G401 (cell line): ENCODE data around the gene SARS2. TPM values are rescaled to one million over a fixed set of nuclear protein-coding genes. Genes with fewer than 3 reads are reported as not detected.
"Not testable (repeated sequence)": the region's sequence is repeated elsewhere in the genome, so short reads cannot be mapped to it uniquely, and the experiment has no call there.

Source experiments
- DNase-seq: peaks from one replicate; pipeline ENCODE4 v3.0.0-alpha.2; 2015; ENCODE audit warnings: low spot score
- in situ Hi-C: cut with HindIII; loops from 2 replicates; pipeline ENCODE4 v1.10.0; 2016; ENCODE audit warnings: low sequenced_read_pairs, mixed read lengths
- total RNA-seq: library from RNA; depleted of rRNA; stranded (reverse); fragments of >200 nt; shearing (Covaris generic); gene quantifications from 2 replicates; pipeline ENCODE4 v1.2.3, GENCODE V29; 2014

SARS2 gene
- total RNA-seq, 1 experiment from 2014 or later, result 43.0 TPM

DNA sequence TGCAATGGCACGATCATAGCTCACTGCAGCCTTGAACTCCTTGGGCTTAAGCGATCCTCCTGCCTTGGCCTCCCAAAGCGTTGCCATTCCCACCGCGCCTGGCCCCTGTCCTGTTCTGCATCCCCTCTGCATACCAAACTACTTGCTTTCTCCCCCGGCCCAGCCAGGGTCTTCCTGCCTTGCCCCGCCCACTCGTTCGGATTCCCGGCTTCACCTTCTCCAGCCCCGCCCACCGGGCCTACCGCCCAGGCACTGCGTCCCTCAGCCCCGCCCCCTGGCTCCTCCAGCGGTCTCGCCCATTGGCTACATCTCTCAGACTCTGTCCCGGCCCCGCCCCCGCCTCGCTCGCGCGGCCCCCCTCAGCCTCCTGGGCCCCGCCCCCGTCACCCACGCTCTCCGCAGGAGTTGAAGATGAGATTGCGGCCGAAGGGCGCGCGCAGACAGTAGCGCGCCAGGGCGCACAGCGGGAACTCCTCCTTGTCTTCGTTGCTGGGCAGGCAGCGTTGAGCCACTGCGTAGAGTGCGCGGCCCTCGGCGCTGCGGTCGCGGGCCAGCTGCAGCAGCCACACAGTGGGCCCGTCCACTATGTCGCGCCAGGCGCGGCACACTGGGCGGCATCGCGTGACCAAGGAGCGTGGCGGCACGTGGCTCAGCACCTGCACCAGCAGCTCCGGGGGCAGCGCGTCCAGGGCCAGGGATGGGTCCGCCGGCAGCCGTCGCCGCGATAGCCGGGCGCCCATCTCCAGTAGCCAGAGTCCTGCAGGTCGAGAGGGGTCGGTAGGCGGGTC lies 19.2 kb upstream of the SARS2 start:
- in situ Hi-C loops, result no loop called here
- peak; percentile 88 for DNase-seq

DNA sequence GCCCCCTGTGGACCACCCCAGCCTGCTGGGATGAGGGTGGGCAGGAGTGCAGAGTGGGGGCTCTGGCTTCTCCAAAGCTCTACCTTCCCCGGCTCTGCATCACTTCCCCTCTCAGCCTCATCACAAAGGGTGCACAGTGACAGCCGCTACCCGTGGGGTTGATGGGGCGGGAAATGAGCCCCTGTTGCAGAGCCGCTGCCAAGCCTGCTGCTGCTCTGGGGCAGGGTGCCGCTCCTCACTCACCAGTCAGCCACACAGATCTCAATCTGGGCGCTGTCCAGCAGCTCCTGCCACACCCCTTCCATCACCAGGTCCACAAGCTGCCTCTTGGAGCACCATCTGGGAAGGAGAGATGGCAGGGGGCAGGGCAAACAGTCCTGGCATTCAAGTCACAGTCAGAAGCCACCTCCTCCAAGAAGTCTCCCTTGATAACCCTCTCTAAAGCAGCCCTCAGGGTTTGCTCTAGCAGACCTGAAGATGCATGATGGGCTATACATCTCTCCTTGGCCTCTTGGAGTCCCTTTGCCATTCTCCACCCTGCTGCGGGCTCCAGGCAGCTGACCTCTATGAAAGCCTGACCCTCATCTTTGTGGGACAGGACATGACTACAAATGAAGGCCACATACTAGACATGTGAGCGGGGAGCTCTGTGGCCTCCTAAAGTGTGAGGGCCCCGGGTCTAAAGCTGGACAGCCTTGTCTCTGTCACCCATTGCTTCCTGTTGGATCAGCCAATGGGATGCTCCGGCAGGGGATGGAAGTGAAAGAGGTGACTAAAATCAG lies 15.9 kb upstream of the SARS2 start:
- no peak for DNase-seq
- in situ Hi-C loops, result no loop called here

DNA sequence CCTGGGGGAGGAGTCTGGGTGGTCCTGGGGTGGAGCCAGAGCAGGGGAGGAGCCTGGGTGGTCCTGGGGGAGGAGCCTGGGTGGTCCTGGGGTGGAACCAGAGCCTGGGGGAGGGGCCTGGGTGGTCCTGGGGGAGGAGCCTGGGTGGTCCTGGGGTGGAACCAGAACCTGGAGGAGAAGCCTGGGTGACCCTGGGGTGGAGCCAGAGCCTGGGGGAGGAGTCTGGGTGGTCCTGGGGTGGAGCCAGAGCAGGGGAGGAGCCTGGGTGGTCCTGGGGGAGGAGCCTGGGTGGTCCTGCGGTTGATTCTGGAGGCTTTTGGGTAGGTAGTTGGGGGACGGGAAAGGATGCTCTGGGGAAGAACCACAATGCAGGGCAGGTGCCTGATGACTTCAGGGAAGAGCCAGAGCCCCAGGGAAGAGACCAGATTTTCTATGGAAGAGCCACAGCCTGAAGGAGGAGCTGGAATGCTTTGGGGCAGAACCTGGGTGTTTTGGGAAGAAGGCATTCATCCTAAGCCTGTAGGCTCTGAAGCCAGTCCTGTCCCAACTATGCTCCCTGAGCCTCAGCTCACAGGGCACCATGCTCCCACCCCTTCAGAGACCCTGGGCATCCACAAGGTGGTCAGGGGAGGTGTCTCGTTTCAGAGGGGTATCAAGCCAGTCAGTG lies 15.1 kb upstream of the SARS2 start:
- DNase-seq, result no peak
- in situ Hi-C loops, result no loop called here

DNA sequence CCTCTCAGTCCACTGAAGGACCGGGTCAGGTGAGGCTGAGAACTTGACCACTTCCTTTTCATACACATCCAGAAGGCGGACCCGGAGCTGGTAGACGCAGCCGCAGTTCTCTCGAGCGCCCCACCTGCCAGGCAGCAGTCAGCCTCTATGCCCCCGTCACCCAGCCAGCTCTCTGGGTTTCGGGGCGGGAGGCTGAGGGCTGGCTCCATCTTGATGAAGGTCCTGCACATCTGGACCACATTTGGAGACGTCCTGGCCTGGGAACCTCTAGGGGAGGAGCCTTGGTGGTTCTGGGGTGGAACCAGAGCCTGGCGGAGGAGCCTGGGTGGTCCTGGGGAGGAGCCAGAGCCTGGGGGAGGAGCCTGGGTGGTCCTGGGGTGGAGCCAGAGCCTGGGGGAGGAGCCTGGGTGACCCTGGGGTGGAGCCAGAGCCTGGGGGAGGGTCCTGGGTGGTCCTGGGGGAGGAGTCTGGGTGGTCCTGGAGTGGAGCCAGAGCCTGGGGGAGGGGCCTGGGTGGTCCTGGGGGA lies 14.5 kb upstream of the SARS2 start:
- in situ Hi-C loops, result no loop called here
- DNase-seq, result no peak

DNA sequence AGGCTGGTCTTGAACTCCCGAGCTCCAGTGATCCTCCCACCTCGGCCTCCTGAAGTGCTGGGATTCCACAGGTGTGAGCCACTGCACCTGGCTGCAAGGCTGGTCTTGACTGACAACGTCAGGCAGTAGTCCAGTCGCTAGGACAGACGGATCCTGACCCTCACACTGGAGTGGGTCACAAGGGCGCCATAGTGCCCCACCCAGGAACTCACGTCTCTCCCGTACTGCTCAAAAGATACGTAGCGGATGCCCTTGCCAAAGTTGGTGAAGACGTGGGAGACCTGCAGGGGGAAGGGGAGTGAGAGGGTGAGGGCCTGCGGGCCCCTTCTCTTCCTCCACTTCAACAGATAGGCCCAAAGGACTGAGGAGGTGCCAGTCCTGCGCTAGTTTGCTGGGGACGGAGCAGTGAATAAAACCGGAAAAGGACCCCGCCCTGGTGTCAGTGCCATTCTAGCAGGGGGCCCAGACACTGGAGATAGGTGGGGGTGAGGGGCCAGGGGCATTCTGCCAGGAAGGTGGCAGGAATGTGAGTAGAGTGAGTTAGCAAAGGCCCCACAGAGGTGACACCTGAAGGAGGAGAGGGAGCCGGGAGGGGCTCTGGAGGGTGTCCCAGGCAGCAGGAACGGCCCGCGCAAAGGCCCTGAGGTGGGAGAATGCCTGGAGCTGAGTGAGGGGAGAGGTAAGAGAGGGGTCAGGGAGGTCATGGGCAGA lies 12.1 kb upstream of the SARS2 start:
- in situ Hi-C loops, result no loop called here
- no peak for DNase-seq

DNA sequence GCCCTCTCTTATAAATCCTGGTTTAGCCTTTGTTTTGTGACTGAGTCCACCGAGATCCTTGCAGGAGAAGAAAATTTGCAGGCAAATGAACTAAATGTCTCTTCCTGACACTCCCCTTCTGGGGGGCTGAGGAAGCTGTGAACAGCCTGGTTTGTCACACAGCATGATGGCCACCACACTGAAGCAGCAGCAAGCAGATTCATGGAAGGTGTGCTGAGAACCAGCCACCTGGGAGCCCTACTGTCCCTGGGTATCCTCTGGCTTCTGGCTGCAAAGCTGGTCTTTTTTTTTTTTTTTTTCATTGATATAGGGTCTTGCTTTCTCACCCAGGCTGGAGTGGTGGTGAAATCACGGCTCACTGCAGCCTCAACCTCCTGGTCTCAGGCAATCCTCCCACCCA lies 11.4 kb upstream of the SARS2 start:
- in situ Hi-C loops, result no loop called here
- no peak for DNase-seq

DNA sequence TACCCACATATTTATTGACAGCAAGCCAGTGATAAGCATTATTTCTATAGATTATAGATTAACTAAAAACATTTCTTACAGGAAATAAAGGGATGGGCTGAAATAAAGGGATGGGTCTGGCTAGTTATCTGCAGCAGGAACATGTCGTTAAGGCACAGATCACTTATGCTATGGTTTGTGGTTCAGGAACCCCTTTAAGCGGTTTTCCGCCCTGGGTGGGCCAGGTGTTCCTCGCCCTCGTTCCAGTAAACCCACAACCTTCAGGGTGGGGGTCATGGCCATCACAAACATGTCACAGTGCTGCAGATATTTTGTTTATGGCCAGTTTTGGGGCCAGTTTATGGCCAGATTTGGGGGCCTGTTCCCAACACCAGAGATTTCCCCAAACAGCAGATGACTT lies 10.9 kb upstream of the SARS2 start:
- DNase-seq, in situ Hi-C loops: not testable (repeated sequence)

DNA sequence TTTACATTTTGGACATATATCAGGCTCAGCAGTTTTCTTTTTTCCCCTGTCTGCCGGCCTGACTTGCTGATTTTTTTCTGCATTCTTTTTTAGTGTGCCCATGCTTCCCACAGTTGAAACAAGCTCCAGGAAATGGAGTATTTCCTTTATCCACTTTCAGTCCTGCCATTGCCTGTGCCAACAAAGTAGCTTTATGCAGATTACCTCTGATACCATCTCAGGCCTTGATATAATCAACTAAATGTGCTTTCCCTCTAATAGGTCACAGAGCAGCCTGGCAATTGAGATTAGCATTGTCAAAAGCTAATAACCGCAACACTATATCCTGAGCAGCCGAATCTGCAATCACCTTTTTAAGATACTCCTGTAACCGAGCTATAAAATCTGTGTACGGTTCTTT lies 9.4 kb upstream of the SARS2 start:
- DNase-seq, result no peak
- in situ Hi-C loops, result no loop called here

DNA sequence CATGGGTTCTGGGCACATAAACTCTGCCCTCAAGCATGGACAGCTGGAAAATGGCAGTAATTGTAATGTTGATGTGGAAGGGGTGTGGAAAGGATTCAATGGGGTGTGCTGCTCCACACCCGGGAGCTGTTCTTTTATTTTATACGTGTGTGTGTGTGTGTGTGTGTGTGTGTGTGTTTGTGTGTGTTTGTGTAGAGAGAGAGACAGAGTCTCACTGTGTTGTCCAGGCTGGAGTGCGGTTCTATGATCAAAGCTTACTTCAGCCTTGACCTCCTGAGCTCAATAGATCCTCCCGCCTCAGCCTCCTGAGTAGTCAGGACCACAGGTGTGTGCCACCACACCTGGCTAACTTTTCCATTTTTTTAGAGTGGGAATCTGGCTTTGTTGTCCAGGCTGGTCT lies 3.0 kb upstream of the SARS2 start:
- DNase-seq, result no peak
- in situ Hi-C loops, result no loop called here

DNA sequence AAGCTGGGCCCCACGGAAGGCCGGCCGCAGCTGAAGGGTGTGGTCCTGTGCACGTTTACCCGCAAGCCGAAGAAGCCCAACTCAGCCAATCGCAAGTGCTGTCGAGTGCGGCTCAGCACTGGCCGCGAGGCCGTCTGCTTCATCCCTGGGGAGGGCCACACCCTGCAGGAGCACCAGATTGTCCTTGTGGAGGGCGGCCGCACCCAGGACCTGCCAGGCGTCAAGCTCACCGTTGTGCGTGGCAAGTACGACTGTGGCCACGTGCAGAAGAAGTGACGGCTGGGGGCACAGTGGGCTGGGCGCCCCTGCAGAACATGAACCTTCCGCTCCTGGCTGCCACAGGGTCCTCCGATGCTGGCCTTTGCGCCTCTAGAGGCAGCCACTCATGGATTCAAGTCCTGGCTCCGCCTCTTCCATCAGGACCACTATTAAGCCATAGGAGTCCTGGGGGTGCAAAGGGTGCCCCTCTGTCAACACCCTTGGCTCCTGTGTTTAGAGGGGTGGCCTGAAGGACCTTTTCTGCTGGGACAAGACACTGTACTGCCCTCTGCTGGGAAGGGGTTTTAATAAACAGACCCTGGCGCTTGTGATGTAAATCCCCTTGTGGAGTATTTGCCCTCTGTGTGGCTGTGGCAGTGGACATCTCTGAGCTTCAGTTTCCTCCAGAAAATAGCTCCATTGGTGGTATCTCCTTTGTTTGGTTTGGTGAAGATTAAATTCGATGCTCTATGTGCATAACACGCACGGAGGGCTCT lies 2.0 kb upstream of the SARS2 start:
- in situ Hi-C loops, result no loop called here
- DNase-seq, result peak; percentile 19

DNA sequence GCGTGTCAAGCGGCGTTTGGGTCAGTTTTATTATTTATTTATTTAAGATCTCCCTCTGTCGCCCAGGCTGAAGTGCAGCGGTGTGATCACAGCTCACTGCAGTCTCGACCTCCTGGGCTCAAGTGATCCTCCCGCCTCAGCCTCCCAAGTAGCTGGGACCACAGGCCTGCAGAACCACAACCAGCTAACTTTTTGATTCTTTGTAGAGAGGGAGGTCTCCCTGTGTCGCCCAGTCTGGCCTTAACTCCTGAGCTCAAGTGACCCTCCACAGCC lies 894 bp upstream of the SARS2 start:
- DNase-seq, result no peak
- in situ Hi-C loops, result no loop called here

DNA sequence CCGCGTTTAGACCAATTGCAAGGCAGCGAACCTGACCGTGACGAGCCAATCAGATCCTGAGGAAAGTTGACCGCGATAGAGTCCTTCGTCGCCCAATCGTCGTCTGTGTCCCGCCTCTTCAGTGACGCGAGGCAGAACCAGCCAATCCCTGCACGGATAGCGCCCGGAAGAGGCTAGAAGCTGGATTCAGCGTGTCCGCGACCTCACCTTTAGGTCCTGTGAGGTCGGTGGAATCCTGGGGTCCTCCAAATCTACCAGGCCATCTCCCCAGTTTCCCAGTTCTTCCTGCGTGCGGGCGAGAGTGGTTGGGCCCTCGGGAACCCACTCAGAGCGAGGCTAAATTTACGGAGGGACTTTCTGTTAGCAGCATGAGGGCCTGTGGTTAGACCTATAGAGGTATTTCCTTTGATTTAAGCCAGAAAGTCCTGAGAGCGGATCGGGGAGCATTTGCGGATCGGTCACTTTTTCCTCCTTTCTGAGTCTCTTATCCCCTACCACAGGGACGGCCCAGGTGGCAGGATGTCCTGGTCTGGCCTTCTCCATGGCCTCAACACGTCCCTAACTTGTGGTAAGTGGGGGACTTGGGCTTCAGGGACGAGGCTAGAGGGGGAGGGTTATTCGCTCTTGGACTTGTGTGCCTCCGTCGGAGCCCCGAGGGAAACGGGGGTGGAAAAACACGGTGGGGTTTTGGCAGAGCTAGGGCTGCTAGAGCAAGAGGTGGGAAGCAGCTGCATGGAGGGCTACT lies 385 bp upstream of the SARS2 start, which contains the start of gene MRPS12:
Gene MRPS12 (plus strand): TSS at position 169 of the 745 bp plus-strand sequence. CDS start 351 bp downstream, at position 520.
- in situ Hi-C loops, result no loop called here
- peak; percentile 99 for DNase-seq

DNA sequence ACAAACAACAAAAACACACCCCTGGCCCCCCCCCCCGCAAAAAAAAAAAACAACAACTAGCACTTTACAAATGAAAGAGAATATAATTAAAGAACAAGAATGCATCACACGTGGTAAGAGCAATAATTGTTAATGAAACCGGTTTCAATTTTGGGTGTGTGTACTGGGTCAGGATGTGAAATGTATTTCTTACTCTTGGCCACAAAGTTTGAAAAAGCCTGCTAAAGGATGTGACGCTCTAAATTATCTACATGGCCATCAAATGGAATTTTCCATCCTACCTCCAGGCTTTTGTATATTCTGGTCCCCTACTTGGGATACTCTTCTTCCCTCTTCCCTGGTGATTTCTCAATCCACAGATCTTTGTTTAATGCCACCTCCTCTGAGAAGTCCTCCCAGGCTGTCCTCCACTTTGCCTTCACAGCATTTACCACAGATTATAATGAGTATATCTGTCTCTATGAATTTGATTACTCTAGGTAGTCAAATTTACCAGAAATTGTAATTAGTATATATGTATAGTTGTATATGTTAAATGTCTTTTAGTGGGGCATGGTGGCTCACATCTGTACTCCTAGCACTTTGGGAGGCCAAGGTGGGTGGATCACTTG lies 2.1 kb downstream of the SARS2 start:
- in situ Hi-C loops, result no loop called here
- no peak for DNase-seq

DNA sequence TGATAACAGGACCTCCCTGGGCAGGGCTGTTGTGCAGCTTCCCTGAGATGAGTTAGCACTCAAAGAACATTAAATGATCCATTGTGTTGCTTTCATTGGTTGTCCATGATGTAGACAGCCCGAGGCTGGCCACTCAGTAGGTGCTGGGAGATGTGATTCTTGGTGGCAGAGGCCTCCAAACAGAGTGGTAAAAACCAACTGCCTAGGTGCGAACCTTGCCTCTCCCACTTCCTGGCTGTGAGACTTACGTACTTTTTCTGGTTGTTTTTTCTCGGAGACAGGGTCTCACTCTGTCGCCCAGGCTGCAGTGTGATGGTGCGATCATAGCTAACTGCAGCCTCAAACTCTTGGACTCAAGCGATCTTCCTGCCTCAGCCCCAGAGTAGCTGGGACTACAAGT lies 6.2 kb downstream of the SARS2 start:
- in situ Hi-C loops, result no loop called here
- DNase-seq, result no peak

DNA sequence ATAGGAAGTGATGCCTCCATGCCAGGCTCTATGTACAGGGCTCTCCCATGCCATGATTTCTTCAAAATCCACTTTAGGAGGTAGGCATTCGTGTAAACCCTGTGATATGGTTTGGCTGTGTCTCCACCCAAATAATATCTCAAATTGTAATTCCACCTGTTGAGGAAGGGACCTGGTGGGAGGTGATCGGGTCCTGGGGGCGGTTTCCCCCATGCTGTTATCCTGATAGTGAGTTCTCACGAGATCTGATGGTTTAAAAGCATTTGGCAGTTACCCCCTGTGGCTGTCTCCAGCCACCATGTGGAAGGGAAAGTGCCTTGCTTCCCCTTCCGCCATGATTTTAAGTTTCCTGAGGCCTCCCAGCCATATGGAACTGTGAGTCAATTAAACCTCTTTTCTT lies 8.1 kb downstream of the SARS2 start:
- in situ Hi-C loops, result no loop called here
- no peak for DNase-seq

DNA sequence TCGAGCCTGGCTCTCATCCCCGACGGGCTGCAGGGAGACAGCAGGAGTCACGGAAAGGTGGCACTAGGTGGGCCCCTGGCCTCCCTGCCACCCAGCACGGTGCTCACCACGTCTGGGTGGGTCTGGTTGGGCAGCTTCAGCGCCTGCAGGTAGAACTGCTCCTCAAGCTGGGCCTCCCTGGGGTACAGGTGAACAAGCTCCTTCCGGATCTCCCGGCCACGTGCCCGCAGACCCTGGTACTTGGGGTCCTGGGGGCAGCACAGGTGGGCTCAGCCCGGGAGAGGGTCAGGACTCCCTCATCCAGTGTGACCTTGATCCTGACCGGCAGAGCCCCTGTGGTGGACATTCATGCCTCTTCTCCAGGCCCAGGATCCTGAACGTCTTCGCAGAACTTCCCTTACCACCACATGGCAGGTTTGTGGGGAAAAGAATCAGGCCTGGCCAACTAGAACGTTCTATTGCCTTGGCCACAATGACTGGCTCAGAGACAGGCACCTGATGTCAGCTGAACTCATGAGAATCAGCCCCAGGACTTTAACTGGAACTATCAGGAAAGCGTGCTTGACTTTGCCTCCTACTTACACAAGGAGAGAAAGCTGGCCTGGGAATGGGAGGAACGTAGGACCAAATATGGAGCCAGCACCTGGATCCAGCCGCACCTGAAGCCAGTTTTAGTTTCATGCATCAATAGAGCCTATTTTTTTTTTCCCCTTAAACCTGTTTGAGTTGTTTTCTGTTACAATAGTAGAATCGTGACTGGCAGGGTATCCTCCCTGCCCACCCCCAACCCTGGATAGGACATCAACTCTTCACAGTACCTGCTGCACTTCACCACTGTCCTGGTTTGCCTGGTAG lies 8.9 kb downstream of the SARS2 start:
- in situ Hi-C loops, result no loop called here
- DNase-seq, result no peak
